AG09319 (cell line): Measurements from ENCODE around the gene BMPER.

Experiments
- DNase-seq: peaks from one replicate; pipeline ENCODE4 v3.0.0-alpha.2; 2010; ENCODE audit warnings: low read depth; ENCODE audit errors: extremely low read depth
- CTCF ChIP-seq: IDR thresholded peaks from 2 replicates; pipeline ENCODE4 v1.5.1; 2011; ENCODE audit warnings: low read depth, mild to moderate bottlenecking, inconsistent platforms, low read length, moderate library complexity

The BMPER gene

GRCh38 chr7:34086064-34086463 is 180.7 kb downstream of the BMPER start:
- no peak for TF ChIP-seq CTCF
- no peak for DNase-seq

GRCh38 chr7:34086981-34087380 is 181.6 kb downstream of the BMPER start:
- TF ChIP-seq CTCF, result no peak
- no peak for DNase-seq

- peak; percentile 62 for TF ChIP-seq CTCF
- no peak for DNase-seq
Observed at GRCh38 chr7:34087892-34088891, 182.9 kb downstream of the BMPER start.

- no peak for TF ChIP-seq CTCF
Observed at GRCh38 chr7:34090816-34091215, 185.5 kb downstream of the BMPER start.

GRCh38 chr7:34091321-34091917 is 186.1 kb downstream of the BMPER start:
- no peak for DNase-seq
- peak; percentile 47 for TF ChIP-seq CTCF

More at GRCh38 chr7:34090816-34091215, 185.5 kb downstream of the BMPER start:
- DNase-seq, result no peak

GRCh38 chr7:34093276-34093675 is 187.9 kb downstream of the BMPER start:
- no peak for DNase-seq
- TF ChIP-seq CTCF, result no peak

- no peak for TF ChIP-seq CTCF
- peak; percentile 93 for DNase-seq
Observed at GRCh38 chr7:34096198-34096651, 190.9 kb downstream of the BMPER start.
